GM23338 (cell line): ENCODE results near the gene YWHAQ. TPM values are rescaled to one million over a fixed set of nuclear protein-coding genes. Genes with fewer than 3 reads are reported as not detected.

ENCODE experiments used
- ATAC-seq: fragments of 200-7000 bp; cut with Tn5 transposase; 3 replicates; pipeline ENCODE4 v1.9.1; 2020
- DNase-seq: peaks from one replicate; pipeline ENCODE4 v3.0.0-alpha.2; 2015; ENCODE audit warnings: low spot score
- H2AFZ ChIP-seq: fragments of 200-600 bp; sonication (generic); 2 replicates; pipeline ENCODE4 v1.8.0; 2016; ENCODE audit warnings: antibody characterized with exemption, mild to moderate bottlenecking, moderate library complexity
- H3F3A ChIP-seq: fragments of 200-600 bp; sonication (generic); replicated peaks from 2 replicates; pipeline ENCODE4 v1.8.0; 2017; ENCODE audit warnings: antibody characterized with exemption, mixed run types, low read depth
- H3K27ac ChIP-seq: fragments of 200-600 bp; sonication (generic); 2 replicates; pipeline ENCODE4 v1.6.1; 2016; ENCODE audit warnings: low read depth
- H3K27me3 ChIP-seq: fragments of 200-600 bp; sonication (generic); 2 replicates; pipeline ENCODE4 v1.8.0; 2016; ENCODE audit warnings: mild to moderate bottlenecking, mixed run types, moderate library complexity; ENCODE audit not compliant: insufficient read depth
- H3K36me3 ChIP-seq: fragments of 200-600 bp; sonication (generic); 2 replicates; pipeline ENCODE4 v1.8.0; 2016; ENCODE audit warnings: mild to moderate bottlenecking; ENCODE audit not compliant: insufficient read depth
- H3K4me1 ChIP-seq: fragments of 200-600 bp; sonication (generic); 2 replicates; pipeline ENCODE4 v1.8.0; 2016; ENCODE audit warnings: mild to moderate bottlenecking, moderate library complexity; ENCODE audit not compliant: insufficient read depth
- H3K4me2 ChIP-seq: fragments of 200-600 bp; sonication (generic); 2 replicates; pipeline ENCODE4 v1.7.1; 2017; ENCODE audit warnings: mixed run types
- H3K4me3 ChIP-seq: fragments of 200-600 bp; sonication (generic); 2 replicates; pipeline ENCODE4 v1.6.1; 2016; ENCODE audit warnings: mixed run types
- H3K79me2 ChIP-seq: fragments of 200-600 bp; sonication (generic); replicated peaks from 2 replicates; pipeline ENCODE4 v1.8.0; 2017; ENCODE audit warnings: mild to moderate bottlenecking; ENCODE audit not compliant: insufficient read depth
- H3K9me2 ChIP-seq: fragments of 200-600 bp; sonication (generic); 2 replicates; pipeline ENCODE4 v1.8.0; 2017; ENCODE audit not compliant: insufficient read depth
- H4K20me1 ChIP-seq: fragments of 200-600 bp; sonication (generic); replicated peaks from 2 replicates; pipeline ENCODE4 v1.8.0; 2017; ENCODE audit warnings: mild to moderate bottlenecking; ENCODE audit not compliant: insufficient read depth
- H3K27ac Mint-ChIP-seq: 2 replicates; pipeline ENCODE4 v1.8.0; 2020; ENCODE audit warnings: inconsistent platforms, mild to moderate bottlenecking, moderate library complexity, mixed read lengths
- H3K27me3 Mint-ChIP-seq: 3 replicates; pipeline ENCODE4 v1.8.0; 2022; ENCODE audit warnings: low read depth, mild to moderate bottlenecking, moderate library complexity, mixed read lengths, inconsistent platforms; ENCODE audit not compliant: insufficient read depth, poor library complexity
- H3K36me3 Mint-ChIP-seq: 3 replicates; pipeline ENCODE4 v1.8.0; 2021; ENCODE audit warnings: low read depth, mild to moderate bottlenecking, inconsistent platforms, moderate library complexity, mixed read lengths
- H3K4me1 Mint-ChIP-seq: 3 replicates; pipeline ENCODE4 v1.8.0; 2020; ENCODE audit warnings: mild to moderate bottlenecking, inconsistent platforms, mixed read lengths
- H3K4me3 Mint-ChIP-seq: 3 replicates; pipeline ENCODE4 v1.8.0; 2021; ENCODE audit warnings: moderate library complexity, mild to moderate bottlenecking, inconsistent platforms, mixed read lengths
- H3K9me3 Mint-ChIP-seq: 3 replicates; pipeline ENCODE4 v1.8.0; 2020; ENCODE audit warnings: moderate library complexity, mild to moderate bottlenecking, inconsistent platforms, mixed read lengths
- CREB1 ChIP-seq: fragments of 250-450 bp; sonication (Bioruptor Pico); IDR thresholded peaks from 2 replicates; pipeline ENCODE4 v1.5.0; 2020; ENCODE audit warnings: low read depth, mild to moderate bottlenecking, moderate library complexity
- EZH2 ChIP-seq: fragments of 200-600 bp; sonication (generic); IDR thresholded peaks from one replicate; pipeline ENCODE4 v1.8.0; 2017; ENCODE audit warnings: antibody characterized with exemption, mild to moderate bottlenecking, low read depth; ENCODE audit not compliant: unreplicated experiment
- EZH2phosphoT487 ChIP-seq: fragments of 200-600 bp; sonication (generic); IDR thresholded peaks from one replicate; pipeline ENCODE4 v1.8.1; 2018; ENCODE audit warnings: antibody characterized with exemption; ENCODE audit not compliant: unreplicated experiment
- JUNB ChIP-seq: IDR thresholded peaks from one replicate; pipeline ENCODE4 v1.6.1; 2016; ENCODE audit warnings: antibody characterized with exemption; ENCODE audit not compliant: unreplicated experiment
- NANOG ChIP-seq: IDR thresholded peaks from 2 replicates; pipeline ENCODE4 v1.6.1; 2016; ENCODE audit warnings: antibody characterized with exemption, borderline replicate concordance
- POLR2AphosphoS5 ChIP-seq: IDR thresholded peaks from 2 replicates; pipeline ENCODE4 v1.6.1; 2016; ENCODE audit warnings: antibody characterized with exemption, low read depth
- STAT1 ChIP-seq: IDR thresholded peaks from one replicate; pipeline ENCODE4 v1.6.1; 2016; ENCODE audit warnings: antibody characterized with exemption; ENCODE audit not compliant: unreplicated experiment
- ZNF114 ChIP-seq: fragments of 250-450 bp; sonication (Bioruptor Pico); IDR thresholded peaks from 2 replicates; pipeline ENCODE4 v1.5.0; 2020; ENCODE audit warnings: mild to moderate bottlenecking, moderate library complexity
- polyA plus RNA-seq: library from polyadenylated mRNA; unstranded; fragments of >200 nt; fragmentation: Nextera tagmentation; extraction: Ambion mirVana; gene quantifications from 2 replicates; pipeline ENCODE4 v1.2.1, GENCODE V29; 2016
- total RNA-seq: library from RNA; depleted of rRNA; stranded (reverse); fragments of >200 nt; shearing (Covaris generic); gene quantifications from 2 replicates; pipeline ENCODE4 v1.2.3, GENCODE V29; 2014
- TF ChIP-seq, protein P1 (sequence below): IDR thresholded peaks from one replicate; pipeline ENCODE4 v1.6.1; 2018; ENCODE audit warnings: antibody characterized with exemption; ENCODE audit not compliant: unreplicated experiment
- TF ChIP-seq, protein P2 (sequence below): fragments of 250-450 bp; sonication (Bioruptor Pico); IDR thresholded peaks from 2 replicates; pipeline ENCODE4 v1.5.0; 2020; ENCODE audit warnings: mild to moderate bottlenecking, moderate library complexity

Gene YWHAQ
- total and polyA plus RNA-seq, 2 experiments from 2014 or later: 295 to 464 TPM

DNA sequence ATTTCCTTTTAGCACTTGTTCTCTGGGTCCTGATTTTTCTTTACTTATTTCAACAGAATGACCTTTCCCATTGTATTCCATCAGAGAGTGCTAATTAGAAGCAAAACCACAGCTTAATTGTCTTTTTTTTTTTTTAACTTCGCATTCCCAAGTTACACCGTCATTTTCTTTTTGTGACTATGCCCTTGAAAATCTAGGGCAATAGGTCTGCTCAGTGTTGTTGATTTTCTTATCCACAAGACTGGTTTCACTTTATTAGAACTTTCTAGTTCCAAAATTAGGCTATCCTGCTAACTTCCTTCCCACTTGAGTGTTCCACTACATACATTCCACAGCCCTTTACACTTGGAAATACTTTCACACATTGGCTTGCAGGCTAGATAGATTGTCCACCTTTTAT lies 56.5 kb downstream of the YWHAQ start:
- H3K27me3 ChIP-seq: no peaks in the 10 kb centered on the region
- no peak overlapping the region for H2AFZ ChIP-seq
- no peaks in the 10 kb centered on the region; the same call in 1 of the 2 replicates for H4K20me1 ChIP-seq
- DNase-seq (no peak), ATAC-seq (no peak)
- Mint-ChIP-seq H3K4me1 (no peaks in the 10 kb centered on the region), H3K9me3 (no peaks in the 10 kb centered on the region), H3K36me3 (no peaks in the 10 kb centered on the region), H3K4me3 (no peak overlapping the region), H3K27me3 (peaks cover 2% of the 10 kb centered on the region), H3K27ac (no peak overlapping the region)
- no peak overlapping the region for H3K4me2 ChIP-seq
- no peaks in the 10 kb centered on the region for H3K36me3 ChIP-seq
- TF ChIP-seq EZH2: no peak
- TF ChIP-seq, protein P1, sequence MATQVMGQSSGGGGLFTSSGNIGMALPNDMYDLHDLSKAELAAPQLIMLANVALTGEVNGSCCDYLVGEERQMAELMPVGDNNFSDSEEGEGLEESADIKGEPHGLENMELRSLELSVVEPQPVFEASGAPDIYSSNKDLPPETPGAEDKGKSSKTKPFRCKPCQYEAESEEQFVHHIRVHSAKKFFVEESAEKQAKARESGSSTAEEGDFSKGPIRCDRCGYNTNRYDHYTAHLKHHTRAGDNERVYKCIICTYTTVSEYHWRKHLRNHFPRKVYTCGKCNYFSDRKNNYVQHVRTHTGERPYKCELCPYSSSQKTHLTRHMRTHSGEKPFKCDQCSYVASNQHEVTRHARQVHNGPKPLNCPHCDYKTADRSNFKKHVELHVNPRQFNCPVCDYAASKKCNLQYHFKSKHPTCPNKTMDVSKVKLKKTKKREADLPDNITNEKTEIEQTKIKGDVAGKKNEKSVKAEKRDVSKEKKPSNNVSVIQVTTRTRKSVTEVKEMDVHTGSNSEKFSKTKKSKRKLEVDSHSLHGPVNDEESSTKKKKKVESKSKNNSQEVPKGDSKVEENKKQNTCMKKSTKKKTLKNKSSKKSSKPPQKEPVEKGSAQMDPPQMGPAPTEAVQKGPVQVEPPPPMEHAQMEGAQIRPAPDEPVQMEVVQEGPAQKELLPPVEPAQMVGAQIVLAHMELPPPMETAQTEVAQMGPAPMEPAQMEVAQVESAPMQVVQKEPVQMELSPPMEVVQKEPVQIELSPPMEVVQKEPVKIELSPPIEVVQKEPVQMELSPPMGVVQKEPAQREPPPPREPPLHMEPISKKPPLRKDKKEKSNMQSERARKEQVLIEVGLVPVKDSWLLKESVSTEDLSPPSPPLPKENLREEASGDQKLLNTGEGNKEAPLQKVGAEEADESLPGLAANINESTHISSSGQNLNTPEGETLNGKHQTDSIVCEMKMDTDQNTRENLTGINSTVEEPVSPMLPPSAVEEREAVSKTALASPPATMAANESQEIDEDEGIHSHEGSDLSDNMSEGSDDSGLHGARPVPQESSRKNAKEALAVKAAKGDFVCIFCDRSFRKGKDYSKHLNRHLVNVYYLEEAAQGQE: no peak
- TF ChIP-seq NANOG: no peak
- TF ChIP-seq, protein P2, sequence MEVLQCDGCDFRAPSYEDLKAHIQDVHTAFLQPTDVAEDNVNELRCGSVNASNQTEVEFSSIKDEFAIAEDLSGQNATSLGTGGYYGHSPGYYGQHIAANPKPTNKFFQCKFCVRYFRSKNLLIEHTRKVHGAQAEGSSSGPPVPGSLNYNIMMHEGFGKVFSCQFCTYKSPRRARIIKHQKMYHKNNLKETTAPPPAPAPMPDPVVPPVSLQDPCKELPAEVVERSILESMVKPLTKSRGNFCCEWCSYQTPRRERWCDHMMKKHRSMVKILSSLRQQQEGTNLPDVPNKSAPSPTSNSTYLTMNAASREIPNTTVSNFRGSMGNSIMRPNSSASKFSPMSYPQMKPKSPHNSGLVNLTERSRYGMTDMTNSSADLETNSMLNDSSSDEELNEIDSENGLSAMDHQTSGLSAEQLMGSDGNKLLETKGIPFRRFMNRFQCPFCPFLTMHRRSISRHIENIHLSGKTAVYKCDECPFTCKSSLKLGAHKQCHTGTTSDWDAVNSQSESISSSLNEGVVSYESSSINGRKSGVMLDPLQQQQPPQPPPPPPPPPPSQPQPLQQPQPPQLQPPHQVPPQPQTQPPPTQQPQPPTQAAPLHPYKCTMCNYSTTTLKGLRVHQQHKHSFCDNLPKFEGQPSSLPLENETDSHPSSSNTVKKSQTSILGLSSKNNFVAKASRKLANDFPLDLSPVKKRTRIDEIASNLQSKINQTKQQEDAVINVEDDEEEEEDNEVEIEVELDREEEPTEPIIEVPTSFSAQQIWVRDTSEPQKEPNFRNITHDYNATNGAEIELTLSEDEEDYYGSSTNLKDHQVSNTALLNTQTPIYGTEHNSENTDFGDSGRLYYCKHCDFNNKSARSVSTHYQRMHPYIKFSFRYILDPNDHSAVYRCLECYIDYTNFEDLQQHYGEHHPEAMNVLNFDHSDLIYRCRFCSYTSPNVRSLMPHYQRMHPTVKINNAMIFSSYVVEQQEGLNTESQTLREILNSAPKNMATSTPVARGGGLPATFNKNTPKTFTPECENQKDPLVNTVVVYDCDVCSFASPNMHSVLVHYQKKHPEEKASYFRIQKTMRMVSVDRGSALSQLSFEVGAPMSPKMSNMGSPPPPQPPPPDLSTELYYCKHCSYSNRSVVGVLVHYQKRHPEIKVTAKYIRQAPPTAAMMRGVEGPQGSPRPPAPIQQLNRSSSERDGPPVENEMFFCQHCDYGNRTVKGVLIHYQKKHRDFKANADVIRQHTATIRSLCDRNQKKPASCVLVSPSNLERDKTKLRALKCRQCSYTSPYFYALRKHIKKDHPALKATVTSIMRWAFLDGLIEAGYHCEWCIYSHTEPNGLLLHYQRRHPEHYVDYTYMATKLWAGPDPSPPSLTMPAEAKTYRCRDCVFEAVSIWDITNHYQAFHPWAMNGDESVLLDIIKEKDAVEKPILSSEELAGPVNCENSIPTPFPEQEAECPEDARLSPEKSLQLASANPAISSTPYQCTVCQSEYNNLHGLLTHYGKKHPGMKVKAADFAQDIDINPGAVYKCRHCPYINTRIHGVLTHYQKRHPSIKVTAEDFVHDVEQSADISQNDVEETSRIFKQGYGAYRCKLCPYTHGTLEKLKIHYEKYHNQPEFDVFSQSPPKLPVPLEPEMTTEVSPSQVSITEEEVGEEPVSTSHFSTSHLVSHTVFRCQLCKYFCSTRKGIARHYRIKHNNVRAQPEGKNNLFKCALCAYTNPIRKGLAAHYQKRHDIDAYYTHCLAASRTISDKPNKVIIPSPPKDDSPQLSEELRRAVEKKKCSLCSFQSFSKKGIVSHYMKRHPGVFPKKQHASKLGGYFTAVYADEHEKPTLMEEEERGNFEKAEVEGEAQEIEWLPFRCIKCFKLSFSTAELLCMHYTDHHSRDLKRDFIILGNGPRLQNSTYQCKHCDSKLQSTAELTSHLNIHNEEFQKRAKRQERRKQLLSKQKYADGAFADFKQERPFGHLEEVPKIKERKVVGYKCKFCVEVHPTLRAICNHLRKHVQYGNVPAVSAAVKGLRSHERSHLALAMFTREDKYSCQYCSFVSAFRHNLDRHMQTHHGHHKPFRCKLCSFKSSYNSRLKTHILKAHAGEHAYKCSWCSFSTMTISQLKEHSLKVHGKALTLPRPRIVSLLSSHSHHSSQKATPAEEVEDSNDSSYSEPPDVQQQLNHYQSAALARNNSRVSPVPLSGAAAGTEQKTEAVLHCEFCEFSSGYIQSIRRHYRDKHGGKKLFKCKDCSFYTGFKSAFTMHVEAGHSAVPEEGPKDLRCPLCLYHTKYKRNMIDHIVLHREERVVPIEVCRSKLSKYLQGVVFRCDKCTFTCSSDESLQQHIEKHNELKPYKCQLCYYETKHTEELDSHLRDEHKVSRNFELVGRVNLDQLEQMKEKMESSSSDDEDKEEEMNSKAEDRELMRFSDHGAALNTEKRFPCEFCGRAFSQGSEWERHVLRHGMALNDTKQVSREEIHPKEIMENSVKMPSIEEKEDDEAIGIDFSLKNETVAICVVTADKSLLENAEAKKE (CRISPR knock-in tag): no peak
- no peak for TF ChIP-seq EZH2phosphoT487
- no peak for TF ChIP-seq JUNB
- TF ChIP-seq STAT1: no peak
- no peak for TF ChIP-seq ZNF114 (CRISPR knock-in tag)
- no peak for TF ChIP-seq CREB1
- no peak for TF ChIP-seq POLR2AphosphoS5
- H3K4me1 ChIP-seq: no peaks in the 10 kb centered on the region
- H3K9me2 ChIP-seq: no peaks in the 10 kb centered on the region
- H3F3A ChIP-seq: no peaks in the 10 kb centered on the region
- H3K4me3 ChIP-seq: no peak overlapping the region
- no peaks in the 10 kb centered on the region for H3K79me2 ChIP-seq
- H3K27ac ChIP-seq: no peak overlapping the region
